Effector memory CD4-positive, alpha-beta T cell (primary cell): Measurements from ENCODE around the gene SPOCK2.

Source experiments
- DNase-seq, 3 donors: peaks; one replicate each; pipeline ENCODE4 v3.0.0-alpha.2; 2020
- H3K27ac ChIP-seq: 2 replicates; pipeline ENCODE4 v1.7.0; 2013; ENCODE audit warnings: mild to moderate bottlenecking, low read length, moderate library complexity; ENCODE audit not compliant: insufficient read depth, poor library complexity, severe bottlenecking
- H3K27me3 ChIP-seq: replicated peaks from 2 replicates; pipeline ENCODE4 v1.7.0; 2013; ENCODE audit warnings: mild to moderate bottlenecking, low read length; ENCODE audit not compliant: insufficient read depth, control insufficient read depth, poor library complexity, severe bottlenecking
- H3K36me3 ChIP-seq: 2 replicates; pipeline ENCODE4 v1.7.0; 2013; ENCODE audit warnings: mild to moderate bottlenecking, low read length, moderate library complexity; ENCODE audit not compliant: control insufficient read depth, insufficient read depth
- H3K4me1 ChIP-seq: 2 replicates; pipeline ENCODE4 v1.7.0; 2013; ENCODE audit warnings: low read length, mild to moderate bottlenecking; ENCODE audit not compliant: control insufficient read depth, insufficient read depth, poor library complexity, severe bottlenecking
- H3K4me3 ChIP-seq: 2 replicates; pipeline ENCODE4 v1.7.0; 2013; ENCODE audit warnings: low read length, low read depth, mild to moderate bottlenecking; ENCODE audit not compliant: insufficient read depth, poor library complexity, severe bottlenecking
- H3K9me3 ChIP-seq: 2 replicates; pipeline ENCODE4 v1.7.0; 2013; ENCODE audit warnings: mild to moderate bottlenecking, low read length, moderate library complexity; ENCODE audit not compliant: control insufficient read depth

The SPOCK2 gene

DNA sequence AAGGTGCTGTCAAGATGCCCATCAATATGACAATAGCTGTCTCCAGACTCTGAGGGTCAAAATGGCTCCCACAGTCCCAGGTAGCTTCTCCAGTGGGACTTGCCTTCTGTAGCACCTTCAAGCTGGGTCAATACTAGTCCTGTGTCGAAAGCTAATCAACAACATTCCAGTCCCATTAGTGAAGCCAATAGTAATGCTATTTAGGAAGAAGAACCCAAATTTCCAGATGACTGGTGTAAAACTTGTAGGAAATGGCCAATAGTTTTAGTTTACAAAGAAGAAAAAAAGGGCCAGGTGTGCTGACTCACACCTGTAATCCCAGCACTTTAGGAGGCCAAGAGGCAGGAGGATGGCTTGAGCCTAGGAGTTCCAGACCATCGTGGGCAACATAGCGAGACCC, 2.0 kb upstream of the SPOCK2 start:
- peaks cover 21% of the 10 kb centered on the region for H3K36me3 ChIP-seq
- no peaks in the 10 kb centered on the region for H3K9me3 ChIP-seq
- no peak for DNase-seq
- H3K4me3 ChIP-seq = no peak overlapping the region
- peaks cover 25% of the 10 kb centered on the region for H3K4me1 ChIP-seq
- no peaks in the 10 kb centered on the region for H3K27me3 ChIP-seq
- peak overlapping the region; percentile 93 for H3K27ac ChIP-seq

DNA sequence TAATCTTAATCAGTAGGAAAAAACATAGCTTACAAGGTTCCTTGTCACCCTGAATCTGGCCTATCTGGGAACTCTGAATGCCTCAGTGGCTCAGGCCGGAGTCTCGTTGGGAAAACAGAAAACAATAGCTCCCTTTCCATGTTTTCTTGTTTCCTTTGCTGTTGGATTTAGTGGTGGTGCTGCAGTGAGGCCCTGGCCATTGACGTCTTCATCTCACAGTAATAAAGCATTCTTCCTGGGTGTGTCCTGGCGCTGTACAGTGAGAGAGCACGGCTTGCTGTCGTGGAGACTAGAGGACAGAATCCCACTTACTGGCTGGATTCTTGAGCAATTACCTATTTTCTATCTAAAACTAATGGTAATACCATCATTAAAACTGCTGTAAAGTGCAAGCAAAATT, 1.3 kb upstream of the SPOCK2 start:
- Histone ChIP-seq H3K4me1 (peaks cover 32% of the 10 kb centered on the region), H3K9me3 (no peaks in the 10 kb centered on the region), H3K4me3 (peak overlapping the region; percentile 99), H3K27me3 (no peaks in the 10 kb centered on the region), H3K27ac (peak overlapping the region; percentile 93), H3K36me3 (peaks cover 26% of the 10 kb centered on the region)
- DNase-seq = no peak

DNA sequence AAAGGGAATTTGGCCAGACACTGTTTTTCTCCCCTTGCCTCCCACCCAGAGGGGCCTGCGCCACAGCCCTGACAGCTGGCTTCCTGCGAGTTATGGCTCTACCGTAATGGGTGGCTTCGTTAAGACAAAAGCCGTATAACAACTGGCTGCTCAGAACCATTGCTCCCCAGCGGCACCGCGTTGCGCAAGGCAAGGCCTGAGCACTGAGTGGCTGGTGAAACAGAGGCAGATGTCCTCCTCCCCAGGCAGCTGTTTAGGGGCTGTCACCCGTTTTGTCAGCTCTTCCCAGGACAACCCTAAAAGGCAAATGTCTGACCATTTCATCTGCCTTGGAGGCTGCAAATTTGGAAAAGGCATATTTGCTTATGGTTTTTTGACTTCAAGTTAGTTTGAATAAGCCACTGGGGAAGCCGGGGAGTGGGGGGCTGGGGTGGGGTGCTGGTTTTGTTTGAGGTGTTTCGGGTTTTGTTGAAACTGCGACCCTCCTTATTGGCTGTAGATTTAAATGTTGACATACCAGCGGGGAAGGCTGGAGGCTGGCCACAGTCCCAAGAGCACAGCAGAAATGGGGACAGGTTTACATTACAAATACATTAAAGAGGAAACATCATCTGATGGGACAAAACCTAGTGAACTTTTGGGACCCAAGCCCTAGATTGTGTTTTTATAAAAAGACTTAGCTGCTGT, 681 bp upstream of the SPOCK2 start:
- peak overlapping the region; percentile 93 for H3K27ac ChIP-seq
- H3K4me3 ChIP-seq = peak overlapping the region; percentile 99
- DNase-seq = peak; percentile 29 to 60 (median 38)
- peaks cover 31% of the 10 kb centered on the region for H3K36me3 ChIP-seq
- no peaks in the 10 kb centered on the region for H3K9me3 ChIP-seq
- H3K27me3 ChIP-seq = no peaks in the 10 kb centered on the region
- peaks cover 38% of the 10 kb centered on the region for H3K4me1 ChIP-seq

DNA sequence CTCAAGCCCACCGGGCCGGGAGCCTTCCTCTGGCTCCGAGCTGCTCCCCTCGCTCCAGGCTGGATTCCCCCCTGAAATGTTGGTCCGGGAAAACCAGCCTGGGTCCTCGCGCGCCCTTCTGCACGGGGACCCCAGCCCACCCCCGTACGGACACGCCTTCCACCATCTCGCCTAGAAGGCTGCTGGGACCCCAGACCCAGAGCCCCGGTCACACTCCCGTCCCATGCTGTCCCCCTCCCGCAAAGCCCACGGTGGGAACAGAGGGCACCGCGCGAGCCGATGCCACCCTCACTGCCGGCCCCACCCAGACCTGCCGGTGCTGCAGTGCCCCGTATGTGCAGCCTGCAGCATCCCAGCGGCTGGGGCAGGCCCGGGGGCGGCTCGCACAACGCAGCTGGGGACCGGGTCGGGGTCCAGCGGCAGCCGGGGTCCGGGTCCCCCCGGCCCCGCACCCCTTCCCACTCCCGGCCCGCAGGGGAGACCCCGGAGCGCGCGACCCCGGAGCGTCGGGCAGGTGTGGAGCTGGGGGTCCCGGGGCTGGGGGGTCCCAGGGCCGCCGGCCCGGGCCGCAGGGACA, 871 bp downstream of the SPOCK2 start:
- DNase-seq = peak in 1 of 3 donors; percentile 27
- H3K27ac ChIP-seq = peak overlapping the region; percentile 93
- H3K4me1 ChIP-seq = peaks cover 53% of the 10 kb centered on the region
- H3K27me3 ChIP-seq = no peaks in the 10 kb centered on the region
- H3K4me3 ChIP-seq = peak overlapping the region; percentile 99
- H3K9me3 ChIP-seq = no peaks in the 10 kb centered on the region
- H3K36me3 ChIP-seq = peaks cover 40% of the 10 kb centered on the region

DNA sequence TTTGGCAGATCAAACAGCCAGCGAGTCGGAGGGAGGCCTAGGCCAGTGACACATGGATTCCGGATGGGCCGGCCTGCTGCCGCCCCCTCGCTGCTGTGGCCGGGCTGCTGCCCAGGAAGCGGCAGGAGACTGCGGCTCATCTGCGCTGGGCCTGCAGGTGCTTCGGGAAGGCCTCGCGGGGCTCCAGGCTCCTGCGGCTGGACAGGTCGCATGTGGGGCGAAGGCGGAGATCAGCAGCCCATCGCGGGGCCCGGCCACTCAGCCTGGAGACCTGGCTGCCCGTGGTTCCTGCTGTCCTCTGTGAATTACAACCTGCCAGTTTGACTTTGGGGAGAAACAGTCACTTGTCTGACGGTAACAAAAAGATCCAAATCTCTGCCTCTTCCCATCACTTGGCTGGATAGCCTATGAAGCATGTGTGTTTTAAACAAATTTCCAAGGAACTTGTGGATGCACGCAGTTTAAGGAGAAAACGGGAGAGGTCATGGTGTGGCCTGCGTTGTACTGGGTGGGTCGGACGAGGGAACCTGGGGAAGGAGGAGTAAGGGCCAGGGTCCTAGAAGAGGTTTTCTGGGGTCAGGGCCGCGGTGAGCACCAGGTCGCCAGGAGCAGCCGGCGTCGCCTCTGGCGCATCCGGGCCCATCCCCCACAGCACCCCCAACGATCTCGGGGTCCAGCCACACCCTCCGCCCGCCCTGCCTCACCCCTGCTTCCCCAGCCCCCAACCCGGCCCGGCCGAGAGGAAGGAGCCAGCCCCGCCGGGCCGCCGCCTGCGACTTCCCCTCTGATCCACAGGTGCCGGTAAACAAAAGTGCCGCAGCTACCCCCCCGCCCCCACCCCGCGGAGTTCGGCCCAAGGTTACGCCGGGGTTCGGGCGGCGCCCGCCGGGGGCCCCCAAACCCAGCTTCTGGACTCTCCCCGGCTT, 1.6 kb downstream of the SPOCK2 start:
- H3K4me3 ChIP-seq = peak overlapping the region; percentile 99
- peaks cover 47% of the 10 kb centered on the region for H3K36me3 ChIP-seq
- peaks cover 61% of the 10 kb centered on the region for H3K4me1 ChIP-seq
- peak; percentile 50 to 54 (median 53) for DNase-seq
- H3K9me3 ChIP-seq = no peaks in the 10 kb centered on the region
- H3K27me3 ChIP-seq = no peaks in the 10 kb centered on the region
- peak overlapping the region; percentile 93 for H3K27ac ChIP-seq

DNA sequence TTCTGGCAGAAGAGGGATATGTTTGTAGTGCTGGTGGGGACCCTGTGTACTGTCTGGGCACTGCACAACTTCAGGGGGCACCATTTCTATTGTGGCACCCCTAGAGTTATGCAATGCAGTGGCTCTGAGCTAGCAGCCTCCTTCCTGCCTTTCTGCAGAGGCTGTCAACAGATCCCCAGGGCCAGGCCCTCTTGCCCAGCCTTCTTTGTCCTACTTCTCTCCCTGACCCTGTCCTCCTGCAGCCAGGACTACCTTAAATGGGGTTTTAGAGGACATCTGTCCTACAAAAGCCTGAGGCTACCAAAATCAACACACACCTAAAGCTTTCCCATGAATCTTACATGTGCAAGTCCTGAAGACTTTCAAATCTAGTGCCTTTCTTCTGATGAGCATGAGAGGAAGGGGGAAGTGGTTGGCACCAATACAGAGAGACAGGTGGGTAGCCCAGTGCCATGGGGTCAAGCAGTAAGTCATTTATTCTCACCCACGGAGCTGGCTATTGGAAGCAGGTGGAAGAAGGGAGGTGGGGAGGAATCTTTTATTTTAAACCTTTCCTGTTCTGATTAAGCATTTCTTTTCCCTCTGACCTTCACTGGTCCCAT, 2.4 kb downstream of the SPOCK2 start:
- Histone ChIP-seq H3K27me3 (no peaks in the 10 kb centered on the region), H3K9me3 (no peaks in the 10 kb centered on the region), H3K4me3 (peak overlapping the region; percentile 99), H3K4me1 (peaks cover 69% of the 10 kb centered on the region), H3K27ac (peak overlapping the region; percentile 93), H3K36me3 (peaks cover 54% of the 10 kb centered on the region)
- no peak for DNase-seq

DNA sequence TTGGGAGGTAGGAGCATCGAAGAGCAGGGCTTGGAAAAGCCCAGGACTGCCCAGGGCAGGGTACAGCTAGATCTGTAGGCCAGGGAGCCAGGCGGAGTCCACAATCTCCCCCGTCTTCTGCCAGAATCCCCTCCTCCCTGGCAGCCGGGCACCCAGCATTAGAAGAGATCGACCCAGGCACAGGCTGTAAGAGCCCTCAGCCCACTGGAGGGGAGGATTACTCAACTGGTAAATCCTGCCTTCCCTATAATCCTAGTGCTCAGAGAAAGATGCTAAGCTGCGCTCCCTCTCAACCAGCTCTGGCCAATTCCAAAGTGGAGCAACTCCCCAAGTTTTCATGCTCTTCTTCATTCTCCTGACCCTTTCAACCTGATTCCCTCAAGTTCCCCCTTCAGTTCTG, 3.2 kb downstream of the SPOCK2 start:
- Histone ChIP-seq H3K36me3 (peaks cover 54% of the 10 kb centered on the region), H3K27ac (peak overlapping the region; percentile 93), H3K9me3 (no peaks in the 10 kb centered on the region), H3K4me3 (peak overlapping the region; percentile 99), H3K4me1 (peaks cover 73% of the 10 kb centered on the region), H3K27me3 (no peaks in the 10 kb centered on the region)
- DNase-seq = no peak

DNA sequence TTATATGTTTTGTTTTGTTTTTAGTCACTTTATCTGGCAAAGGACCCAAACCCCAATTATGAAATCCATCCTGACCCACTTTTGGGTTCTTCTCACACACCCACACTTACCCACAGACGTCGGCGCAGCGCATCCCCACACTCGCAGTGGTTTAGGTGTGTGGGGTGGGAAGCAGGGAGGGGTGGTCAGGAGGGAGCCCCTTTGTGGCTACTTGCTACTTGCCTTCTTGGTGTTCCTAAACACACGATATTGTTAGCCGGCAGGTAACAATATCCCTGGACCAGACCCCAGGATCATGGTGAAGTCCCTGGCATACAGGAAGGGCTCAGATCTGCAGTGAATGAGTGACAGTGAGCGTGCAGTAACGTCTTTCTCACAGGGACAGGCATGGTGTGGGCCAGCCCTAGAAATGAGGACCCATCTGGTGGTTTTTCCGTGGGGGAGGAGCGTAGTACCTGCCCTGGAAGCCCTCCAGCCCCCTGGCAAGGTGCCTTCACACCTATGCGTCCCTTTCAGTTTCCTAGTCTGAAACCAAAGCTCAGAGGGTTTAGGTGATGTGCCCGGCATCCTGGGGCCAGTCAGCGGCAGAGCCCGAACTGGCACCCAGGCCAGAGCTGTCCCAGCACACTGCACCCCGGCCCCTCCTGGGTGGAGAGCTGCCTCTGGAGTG, 4.4 kb downstream of the SPOCK2 start:
- peaks cover 73% of the 10 kb centered on the region for H3K4me1 ChIP-seq
- peaks cover 54% of the 10 kb centered on the region for H3K36me3 ChIP-seq
- no peaks in the 10 kb centered on the region for H3K27me3 ChIP-seq
- peak overlapping the region; percentile 51 for H3K4me3 ChIP-seq
- no peaks in the 10 kb centered on the region for H3K9me3 ChIP-seq
- peak; percentile 57 to 60 (median 60) for DNase-seq
- peak overlapping the region; percentile 93 for H3K27ac ChIP-seq
